ENCODE results near the gene ZSCAN12. TPM values are rescaled to one million over a fixed set of nuclear protein-coding genes. Genes with fewer than 3 reads are reported as not detected.

The ZSCAN12 gene
- polyA plus RNA-seq, 1 donor (not counting 4 experiments of a cell fraction or from before 2014, with no cell fraction given): 4.0 TPM

DNA sequence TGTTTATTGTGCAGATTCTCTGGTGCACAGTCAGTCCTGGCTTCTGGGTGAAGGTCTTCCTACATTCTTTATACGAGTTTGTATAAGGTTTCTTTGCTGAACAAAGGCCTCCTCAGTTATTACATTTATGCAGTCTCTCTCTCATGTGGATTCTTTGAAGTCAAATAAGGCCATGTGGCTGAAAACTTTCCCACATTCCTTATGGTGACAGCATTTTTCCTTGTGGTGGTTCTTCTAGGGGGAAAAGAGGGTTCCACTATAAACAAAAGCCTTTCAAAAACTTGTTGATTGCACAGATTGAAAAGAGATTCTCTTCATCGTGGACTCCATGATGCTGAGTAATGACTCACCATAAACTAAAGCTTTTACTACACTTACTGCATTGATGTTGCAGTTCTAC lies 19.2 kb downstream of the ZSCAN12 start:
- FAIRE-seq: no peak
- dilution Hi-C loops (cut with MboI; ENCODE audit: extremely low pct_ligation_motif_present, low sequenced_read_pairs): no loop called here
- peaks cover 3 to 12% of the 10 kb centered on the region in 2 experiments for H3K36me3 ChIP-seq (ENCODE audit: control insufficient read depth in 2 of 2, extremely low read depth in 1 of 2, insufficient read depth in 2 of 2, low read length in 2 of 2)

DNA sequence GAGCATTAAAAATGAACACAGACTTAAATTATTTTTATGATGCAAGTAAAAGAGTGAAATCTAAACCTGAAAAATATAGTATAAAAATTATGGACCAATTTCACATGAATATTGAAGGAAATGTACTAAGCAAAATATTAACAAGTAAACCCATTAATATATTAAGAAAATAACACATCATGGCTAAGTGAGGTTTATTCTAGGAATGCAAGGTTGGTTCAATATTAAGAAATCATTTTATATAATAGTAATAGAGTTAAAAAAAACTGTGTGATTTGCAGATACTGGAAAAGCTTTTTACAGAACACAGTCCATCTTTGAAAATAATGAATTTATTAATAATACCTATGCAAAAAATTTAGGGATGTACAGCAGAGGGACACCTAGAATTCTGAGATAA lies 20.9 kb downstream of the ZSCAN12 start:
- no peak overlapping the region for H3K4me3 ChIP-seq (ENCODE audit: control insufficient read depth in 2 of 3, extremely low read depth in 1 of 3, insufficient read depth in 2 of 3, low read depth in 1 of 3, low read length in 3 of 3)
- no peak for TF ChIP-seq EZH2 (IDR thresholded peaks at IDR 0.05; ENCODE audit: low read length)
- TF ChIP-seq, protein P1, sequence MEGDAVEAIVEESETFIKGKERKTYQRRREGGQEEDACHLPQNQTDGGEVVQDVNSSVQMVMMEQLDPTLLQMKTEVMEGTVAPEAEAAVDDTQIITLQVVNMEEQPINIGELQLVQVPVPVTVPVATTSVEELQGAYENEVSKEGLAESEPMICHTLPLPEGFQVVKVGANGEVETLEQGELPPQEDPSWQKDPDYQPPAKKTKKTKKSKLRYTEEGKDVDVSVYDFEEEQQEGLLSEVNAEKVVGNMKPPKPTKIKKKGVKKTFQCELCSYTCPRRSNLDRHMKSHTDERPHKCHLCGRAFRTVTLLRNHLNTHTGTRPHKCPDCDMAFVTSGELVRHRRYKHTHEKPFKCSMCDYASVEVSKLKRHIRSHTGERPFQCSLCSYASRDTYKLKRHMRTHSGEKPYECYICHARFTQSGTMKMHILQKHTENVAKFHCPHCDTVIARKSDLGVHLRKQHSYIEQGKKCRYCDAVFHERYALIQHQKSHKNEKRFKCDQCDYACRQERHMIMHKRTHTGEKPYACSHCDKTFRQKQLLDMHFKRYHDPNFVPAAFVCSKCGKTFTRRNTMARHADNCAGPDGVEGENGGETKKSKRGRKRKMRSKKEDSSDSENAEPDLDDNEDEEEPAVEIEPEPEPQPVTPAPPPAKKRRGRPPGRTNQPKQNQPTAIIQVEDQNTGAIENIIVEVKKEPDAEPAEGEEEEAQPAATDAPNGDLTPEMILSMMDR (optimal IDR thresholded peaks at IDR 0.05 in 1 of 3, IDR thresholded peaks at IDR 0.05 in 1 of 3, conservative IDR thresholded peaks at IDR 0.05 in 1 of 3; ENCODE audit: extremely low read depth in 1 of 3, insufficient read depth in 2 of 3, low read length in 3 of 3): no peak
- dilution Hi-C loops (cut with MboI; ENCODE audit: extremely low pct_ligation_motif_present, low sequenced_read_pairs): no loop called here
- H3K36me3 ChIP-seq (ENCODE audit: control insufficient read depth in 2 of 2, extremely low read depth in 1 of 2, insufficient read depth in 2 of 2, low read length in 2 of 2): peaks cover 3 to 12% of the 10 kb centered on the region in 2 experiments
- H3K4me1 ChIP-seq (ENCODE audit: control insufficient read depth, extremely low read depth, insufficient read depth, low read length): peaks cover 6% of the 10 kb centered on the region
- no peak overlapping the region for H3K27ac ChIP-seq (ENCODE audit: control insufficient read depth, insufficient read depth, low read length)
- no peaks in the 10 kb centered on the region for H4K20me1 ChIP-seq (ENCODE audit: control insufficient read depth, extremely low read depth, insufficient read depth, low read length)
- H2AFZ ChIP-seq (ENCODE audit: control insufficient read depth, low read length): no peak overlapping the region
- DNase-seq (ENCODE audit: low read depth, low spot score): no peak
- no peak for FAIRE-seq
- H3K9ac ChIP-seq (ENCODE audit: control insufficient read depth, extremely low read depth, insufficient read depth, low read length): no peak overlapping the region
- peaks cover 3% of the 10 kb centered on the region for H3K79me2 ChIP-seq (ENCODE audit: control insufficient read depth, insufficient read depth, low read length)
- no peaks in the 10 kb centered on the region for H3K9me3 ChIP-seq (ENCODE audit: control insufficient read depth, low read depth, low read length)
- no peaks in the 10 kb centered on the region for H3K27me3 ChIP-seq (ENCODE audit: control insufficient read depth, extremely low read depth, insufficient read depth, low read length)
- no peaks in the 10 kb centered on the region for H3K9me1 ChIP-seq (ENCODE audit: control insufficient read depth, extremely low read depth, insufficient read depth, low read length)
- no peak overlapping the region for H3K4me2 ChIP-seq (ENCODE audit: control insufficient read depth, extremely low read depth, insufficient read depth, low read depth, low read length)

More for the DNA sequence above, 19.2 kb downstream of the ZSCAN12 start:
- Histone ChIP-seq H3K27me3 (ENCODE audit: control insufficient read depth, extremely low read depth, insufficient read depth, low read length) (no peaks in the 10 kb centered on the region), H2AFZ (ENCODE audit: control insufficient read depth, low read length) (no peak overlapping the region), H3K9me1 (ENCODE audit: control insufficient read depth, extremely low read depth, insufficient read depth, low read length) (no peaks in the 10 kb centered on the region), H3K4me2 (ENCODE audit: control insufficient read depth, extremely low read depth, insufficient read depth, low read depth, low read length) (no peak overlapping the region), H3K79me2 (ENCODE audit: control insufficient read depth, insufficient read depth, low read length) (peaks cover 3% of the 10 kb centered on the region), H4K20me1 (ENCODE audit: control insufficient read depth, extremely low read depth, insufficient read depth, low read length) (no peaks in the 10 kb centered on the region), H3K4me3 (ENCODE audit: control insufficient read depth in 2 of 3, extremely low read depth in 1 of 3, insufficient read depth in 2 of 3, low read depth in 1 of 3, low read length in 3 of 3) (no peak overlapping the region), H3K4me1 (ENCODE audit: control insufficient read depth, extremely low read depth, insufficient read depth, low read length) (peaks cover 6% of the 10 kb centered on the region), H3K27ac (ENCODE audit: control insufficient read depth, insufficient read depth, low read length) (no peak overlapping the region), H3K9me3 (ENCODE audit: control insufficient read depth, low read depth, low read length) (no peaks in the 10 kb centered on the region), H3K9ac (ENCODE audit: control insufficient read depth, extremely low read depth, insufficient read depth, low read length) (no peak overlapping the region)
- no peak for TF ChIP-seq EZH2 (IDR thresholded peaks at IDR 0.05; ENCODE audit: low read length)
- TF ChIP-seq, protein P1 (optimal IDR thresholded peaks at IDR 0.05 in 1 of 3, IDR thresholded peaks at IDR 0.05 in 1 of 3, conservative IDR thresholded peaks at IDR 0.05 in 1 of 3; ENCODE audit: extremely low read depth in 1 of 3, insufficient read depth in 2 of 3, low read length in 3 of 3): no peak
- DNase-seq (ENCODE audit: low read depth, low spot score): no peak

Measured in keratinocyte (primary cell).